Neutrophil (primary cell): ENCODE data around the gene XPO6.

ENCODE experiments used
- H3K27ac ChIP-seq: fragments of 200-600 bp; sonication (generic); 2 replicates; pipeline ENCODE4 v1.5.1; 2016; ENCODE audit warnings: mild to moderate bottlenecking, moderate library complexity
- H3K27me3 ChIP-seq: fragments of 200-600 bp; sonication (generic); 2 replicates; pipeline ENCODE4 v1.6.0; 2016; ENCODE audit warnings: mild to moderate bottlenecking
- H3K36me3 ChIP-seq: fragments of 200-600 bp; sonication (generic); 2 replicates; pipeline ENCODE4 v1.5.1; 2017
- H3K4me1 ChIP-seq, 2 experiments: fragments of 200-600 bp in 1 of 2; sonication (generic) in 1 of 2; 1 replicate in 1 of 2; 2 replicates in 1 of 2; pipeline versions ENCODE4 v1.5.1 to v1.6.1; 2013 to 2016; ENCODE audit warnings: low read depth in 1 of 2, low read length in 1 of 2, mild to moderate bottlenecking in 1 of 2, moderate library complexity in 1 of 2; ENCODE audit not compliant: control insufficient read depth in 1 of 2, insufficient read depth in 1 of 2
- H3K4me3 ChIP-seq, 2 experiments: fragments of 200-600 bp in 1 of 2; sonication (generic) in 1 of 2; 1 replicate in 1 of 2; 2 replicates in 1 of 2; pipeline ENCODE4 v1.5.1; 2013 to 2016; ENCODE audit warnings: low read depth in 1 of 2, low read length in 1 of 2, mild to moderate bottlenecking in 1 of 2, moderate library complexity in 1 of 2
- H3K9me3 ChIP-seq: fragments of 200-600 bp; sonication (generic); 2 replicates; pipeline ENCODE4 v1.5.1; 2016
- TF ChIP-seq, protein P1 (sequence below): fragments of 200-600 bp; sonication (generic); IDR thresholded peaks from 2 replicates; pipeline ENCODE4 v1.5.1; 2016; ENCODE audit warnings: antibody characterized with exemption

The XPO6 gene

DNA sequence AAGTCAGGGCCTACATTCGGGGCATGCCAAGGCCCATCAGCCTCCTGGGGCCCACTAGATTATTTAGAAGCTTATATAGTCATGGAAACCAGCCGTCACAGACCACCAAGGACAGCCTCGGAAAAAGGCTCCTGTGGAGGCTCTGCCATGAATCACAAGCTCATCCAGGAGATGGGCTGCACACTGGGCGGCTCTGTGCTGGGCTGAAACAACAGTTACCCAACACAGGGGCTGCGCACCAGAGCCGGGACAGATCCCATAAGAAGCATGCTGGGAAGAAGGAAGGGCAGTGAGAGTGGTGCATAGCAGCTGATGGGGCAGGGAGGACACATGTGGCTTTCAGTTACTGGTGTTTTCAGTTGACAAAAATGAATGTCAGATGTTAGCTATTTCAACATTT, 80.6 kb downstream of the XPO6 start:
- H3K9me3 ChIP-seq = peaks cover 4% of the 10 kb centered on the region
- peak overlapping the region; percentile 77 for H3K27ac ChIP-seq
- peaks cover 11 to 13% of the 10 kb centered on the region in 2 experiments for H3K4me1 ChIP-seq
- H3K36me3 ChIP-seq = peaks cover 100% of the 10 kb centered on the region
- no peak overlapping the region for H3K4me3 ChIP-seq
- H3K27me3 ChIP-seq = no peaks in the 10 kb centered on the region
- TF ChIP-seq, protein P1, sequence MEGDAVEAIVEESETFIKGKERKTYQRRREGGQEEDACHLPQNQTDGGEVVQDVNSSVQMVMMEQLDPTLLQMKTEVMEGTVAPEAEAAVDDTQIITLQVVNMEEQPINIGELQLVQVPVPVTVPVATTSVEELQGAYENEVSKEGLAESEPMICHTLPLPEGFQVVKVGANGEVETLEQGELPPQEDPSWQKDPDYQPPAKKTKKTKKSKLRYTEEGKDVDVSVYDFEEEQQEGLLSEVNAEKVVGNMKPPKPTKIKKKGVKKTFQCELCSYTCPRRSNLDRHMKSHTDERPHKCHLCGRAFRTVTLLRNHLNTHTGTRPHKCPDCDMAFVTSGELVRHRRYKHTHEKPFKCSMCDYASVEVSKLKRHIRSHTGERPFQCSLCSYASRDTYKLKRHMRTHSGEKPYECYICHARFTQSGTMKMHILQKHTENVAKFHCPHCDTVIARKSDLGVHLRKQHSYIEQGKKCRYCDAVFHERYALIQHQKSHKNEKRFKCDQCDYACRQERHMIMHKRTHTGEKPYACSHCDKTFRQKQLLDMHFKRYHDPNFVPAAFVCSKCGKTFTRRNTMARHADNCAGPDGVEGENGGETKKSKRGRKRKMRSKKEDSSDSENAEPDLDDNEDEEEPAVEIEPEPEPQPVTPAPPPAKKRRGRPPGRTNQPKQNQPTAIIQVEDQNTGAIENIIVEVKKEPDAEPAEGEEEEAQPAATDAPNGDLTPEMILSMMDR = no peak

DNA sequence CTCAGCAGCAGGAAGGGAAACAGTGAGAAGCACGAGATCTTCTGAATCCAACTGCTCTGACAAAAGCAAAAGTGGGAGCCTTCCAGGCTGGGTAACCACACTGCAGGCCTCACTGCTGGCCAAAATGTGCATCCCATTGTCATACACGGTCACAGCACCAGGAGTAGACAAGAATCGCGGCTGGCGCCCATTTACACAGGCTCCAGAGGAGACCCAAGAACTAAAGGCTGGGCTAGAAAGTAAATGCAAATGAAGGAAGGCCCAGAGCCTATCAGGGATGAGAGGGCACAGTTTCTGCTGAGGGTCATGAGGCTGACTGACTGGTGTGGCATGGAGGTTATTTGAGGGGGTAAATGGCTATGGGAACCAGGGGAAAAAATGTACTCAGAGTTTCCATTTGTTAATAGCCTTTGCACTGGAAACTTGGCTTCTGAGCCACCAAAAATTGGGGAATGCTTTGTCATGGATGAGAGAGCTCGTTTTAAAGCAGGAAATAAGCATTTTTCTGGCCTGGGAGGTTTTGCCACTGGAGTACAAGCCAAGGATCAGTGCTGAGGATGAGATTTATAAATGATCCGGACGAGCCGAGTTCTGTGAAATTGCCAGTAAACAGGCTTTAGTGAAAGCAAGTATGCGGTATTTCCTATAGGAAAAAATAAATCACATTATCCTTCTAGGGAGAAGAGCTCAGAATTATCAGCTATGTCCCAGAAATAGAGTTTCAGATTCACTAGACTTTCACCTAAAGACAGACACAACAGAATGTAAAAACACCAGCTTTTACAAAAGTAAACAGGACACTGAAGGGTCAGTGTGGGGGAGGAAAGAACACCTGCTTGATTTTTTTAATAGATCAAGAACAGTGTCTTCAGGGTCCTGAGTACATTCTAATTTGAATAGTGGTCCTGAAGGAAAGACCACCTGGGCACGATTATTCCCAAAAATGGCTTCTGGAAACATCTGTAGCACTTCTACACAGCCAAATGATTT, 81.4 kb downstream of the XPO6 start:
- Histone ChIP-seq H3K36me3 (peaks cover 100% of the 10 kb centered on the region), H3K27ac (peak overlapping the region; percentile 77), H3K27me3 (no peaks in the 10 kb centered on the region), H3K4me3 (no peak overlapping the region), H3K9me3 (peaks cover 4% of the 10 kb centered on the region), H3K4me1 (peaks cover 9 to 13% of the 10 kb centered on the region in 2 experiments)
- TF ChIP-seq, protein P1 = no peak

DNA sequence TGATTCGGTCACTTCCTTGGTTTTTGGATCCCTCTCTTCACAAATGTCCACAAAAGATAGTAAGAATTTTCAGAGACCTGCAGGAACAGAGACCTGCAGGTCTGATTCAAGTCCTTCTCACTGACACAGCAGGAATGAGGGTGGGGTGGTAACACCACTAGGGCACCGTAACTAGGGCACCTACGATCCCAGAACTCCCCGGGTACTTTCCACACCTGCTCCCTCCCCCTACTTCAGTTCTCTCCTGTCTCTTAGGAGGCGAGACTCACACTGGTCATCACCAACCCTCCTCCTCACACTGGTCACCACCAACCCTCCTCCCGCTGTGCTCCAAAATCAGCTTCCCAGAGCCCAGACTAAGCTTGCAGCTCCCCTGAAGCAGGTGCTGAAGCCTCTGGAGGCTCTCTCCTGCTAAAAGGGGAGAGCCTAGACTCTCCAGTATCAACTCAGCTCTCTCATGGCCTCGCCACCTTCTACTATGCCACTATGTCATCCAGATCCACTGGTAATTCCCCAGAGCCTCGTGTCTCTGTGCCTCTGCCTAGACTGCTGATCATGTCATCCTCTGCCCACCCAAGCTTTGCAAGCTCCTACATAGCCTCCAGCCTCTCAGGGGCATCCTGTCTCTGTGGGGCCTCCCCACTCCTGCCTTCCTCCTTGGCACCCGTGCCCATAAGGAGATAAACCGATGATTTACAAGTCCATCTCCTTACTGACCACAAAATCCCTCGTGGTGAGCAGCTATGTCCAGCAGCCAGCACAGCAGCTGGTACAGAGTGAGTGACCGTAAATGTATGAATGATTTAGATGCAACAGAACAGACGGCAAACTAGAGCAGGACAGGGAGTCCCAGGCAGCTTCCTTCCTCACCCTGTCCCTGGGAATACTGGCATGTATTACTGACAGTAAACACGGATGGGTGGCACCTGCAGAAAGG, 84.8 kb downstream of the XPO6 start:
- Histone ChIP-seq H3K36me3 (peaks cover 100% of the 10 kb centered on the region), H3K27ac (peak overlapping the region; percentile 77), H3K4me1 (peaks cover 0 to 4% of the 10 kb centered on the region in 2 experiments), H3K9me3 (peaks cover 7% of the 10 kb centered on the region), H3K27me3 (no peaks in the 10 kb centered on the region), H3K4me3 (no peak overlapping the region)
- TF ChIP-seq, protein P1 = no peak

DNA sequence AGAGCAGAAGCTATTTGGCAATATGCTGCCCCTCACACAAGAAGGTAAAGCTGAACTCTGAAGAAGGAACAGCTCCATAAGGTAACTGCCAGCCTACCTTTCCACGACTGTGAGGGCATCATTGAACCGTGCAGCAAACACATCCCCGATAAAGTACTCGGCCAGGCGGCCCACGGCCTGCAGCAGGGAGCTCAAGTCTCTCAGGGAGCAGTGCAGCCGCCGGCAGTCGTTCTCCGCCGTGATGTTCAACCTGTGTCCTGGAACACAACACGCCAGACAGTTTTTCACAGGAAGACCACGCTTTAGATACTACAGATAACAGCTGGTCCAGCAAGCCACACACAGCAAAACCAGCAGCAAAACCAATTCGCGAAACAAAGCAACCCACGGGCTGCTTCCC, 86.2 kb downstream of the XPO6 start:
- TF ChIP-seq, protein P1 = no peak
- peaks cover 0 to 4% of the 10 kb centered on the region in 2 experiments for H3K4me1 ChIP-seq
- H3K36me3 ChIP-seq = peaks cover 100% of the 10 kb centered on the region

DNA sequence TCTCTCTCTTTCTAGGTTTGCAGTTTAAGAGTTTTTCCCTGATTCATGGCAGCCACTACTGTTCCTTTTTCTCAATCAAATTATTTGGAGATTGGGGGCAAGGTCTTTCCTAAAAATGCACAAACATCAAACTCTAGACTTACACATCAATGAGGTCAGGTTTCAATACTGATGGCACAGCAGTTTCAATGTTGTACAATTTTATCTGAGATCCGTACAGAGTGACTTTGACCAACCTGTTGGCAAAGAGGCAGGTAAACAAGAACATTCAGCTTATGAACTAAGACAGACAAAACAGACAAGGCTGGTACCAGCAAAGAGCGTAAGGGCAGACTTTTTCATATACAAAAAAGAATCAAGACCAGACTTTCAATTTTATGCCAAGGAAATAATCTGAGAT, 90.2 kb downstream of the XPO6 start:
- no peaks in the 10 kb centered on the region for H3K27me3 ChIP-seq
- H3K36me3 ChIP-seq = peaks cover 100% of the 10 kb centered on the region
- H3K9me3 ChIP-seq = peaks cover 7% of the 10 kb centered on the region
- H3K4me1 ChIP-seq = peaks cover 0 to 4% of the 10 kb centered on the region in 2 experiments
- peak overlapping the region; percentile 53 for H3K27ac ChIP-seq
- H3K4me3 ChIP-seq = no peak overlapping the region
- TF ChIP-seq, protein P1 = no peak

More for the DNA sequence above, 86.2 kb downstream of the XPO6 start:
- Histone ChIP-seq H3K4me3 (no peak overlapping the region), H3K27ac (peak overlapping the region; percentile 77), H3K9me3 (peaks cover 7% of the 10 kb centered on the region), H3K27me3 (no peaks in the 10 kb centered on the region)
